ENCODE results near the gene PRSS36. TPM values are rescaled to one million over a fixed set of nuclear protein-coding genes. Genes with fewer than 3 reads are reported as not detected.

PRSS36 gene
- polyA plus RNA-seq, 1 experiment, result 0.24 TPM

- H3K27ac ChIP-seq (ENCODE audit: low read depth, low read length), result no peak overlapping the region
- CTCF ChIA-PET, result interaction anchor here (1.3 kb wide), 1 partner anchor 12 kb away, joined by 4 read pairs; no protein-coding TSS in a partner anchor
- POLR2A ChIA-PET, result no interaction called here
- no peak for TF ChIP-seq CTCF (IDR thresholded peaks at IDR 0.05; ENCODE audit: low read depth, low read length)
- H3K4me3 ChIP-seq (ENCODE audit: low read depth, low read length), result no peak overlapping the region
- DNase-seq (ENCODE audit: low read depth, low spot score), result no peak
- H3K27me3 ChIP-seq (ENCODE audit: control insufficient read depth, insufficient read depth, low read length), result peaks cover 2% of the 10 kb centered on the region
- H3K9me3 ChIP-seq (ENCODE audit: control insufficient read depth, insufficient read depth, low read length), result no peaks in the 10 kb centered on the region
These were observed 19.5 kb downstream of the PRSS36 start for GRCh38 chr16:31130336-31130891.

- no peak for TF ChIP-seq CTCF (IDR thresholded peaks at IDR 0.05; ENCODE audit: low read depth, low read length)
- H3K4me3 ChIP-seq (ENCODE audit: low read depth, low read length), result no peak overlapping the region
- H3K27ac ChIP-seq (ENCODE audit: low read depth, low read length), result no peak overlapping the region
- ChIA-PET CTCF (interaction anchor here (1.3 kb wide), 1 partner anchor 13 kb away, joined by 4 read pairs; no protein-coding TSS in a partner anchor), POLR2A (interaction anchor here (0.7 kb wide), 1 partner anchor 13 kb away, joined by 3 read pairs; no protein-coding TSS in a partner anchor)
- no peaks in the 10 kb centered on the region for H3K9me3 ChIP-seq (ENCODE audit: control insufficient read depth, insufficient read depth, low read length)
- DNase-seq (ENCODE audit: low read depth, low spot score), result no peak
- peaks cover under 1% of the 10 kb centered on the region for H3K27me3 ChIP-seq (ENCODE audit: control insufficient read depth, insufficient read depth, low read length)
These were observed 20.1 kb downstream of the PRSS36 start for GRCh38 chr16:31129568-31130335.

- POLR2A ChIA-PET, result interaction anchor here (0.7 kb wide), 1 partner anchor 14 kb away, joined by 3 read pairs; no protein-coding TSS in a partner anchor
- no peak overlapping the region for H3K27ac ChIP-seq (ENCODE audit: low read depth, low read length)
- H3K9me3 ChIP-seq (ENCODE audit: control insufficient read depth, insufficient read depth, low read length), result no peaks in the 10 kb centered on the region
- TF ChIP-seq CTCF (IDR thresholded peaks at IDR 0.05; ENCODE audit: low read depth, low read length), result no peak
- no peaks in the 10 kb centered on the region for H3K27me3 ChIP-seq (ENCODE audit: control insufficient read depth, insufficient read depth, low read length)
- H3K4me3 ChIP-seq (ENCODE audit: low read depth, low read length), result no peak overlapping the region
- DNase-seq (ENCODE audit: low read depth, low spot score), result no peak
- CTCF ChIA-PET, result no interaction called here
These were observed 20.9 kb downstream of the PRSS36 start for GRCh38 chr16:31128711-31129567.

GRCh38 chr16:31127182-31127581, 22.7 kb downstream of the PRSS36 start:
- ChIA-PET CTCF (interaction anchor here (1.7 kb wide), 1 partner anchor 15 kb away, joined by 13 read pairs; no protein-coding TSS in a partner anchor), POLR2A (no interaction called here)
- Histone ChIP-seq H3K27ac (ENCODE audit: low read depth, low read length) (no peak overlapping the region), H3K9me3 (ENCODE audit: control insufficient read depth, insufficient read depth, low read length) (no peaks in the 10 kb centered on the region), H3K27me3 (ENCODE audit: control insufficient read depth, insufficient read depth, low read length) (no peaks in the 10 kb centered on the region), H3K4me3 (ENCODE audit: low read depth, low read length) (no peak overlapping the region)
- no peak for DNase-seq (ENCODE audit: low read depth, low spot score)
- no peak for TF ChIP-seq CTCF (IDR thresholded peaks at IDR 0.05; ENCODE audit: low read depth, low read length)

Measured in AG04450 (cell line).